ENCODE results near the gene SNRPA. TPM values are rescaled to one million over a fixed set of nuclear protein-coding genes. Genes with fewer than 3 reads are reported as not detected.
A peak's percentile ranks its signal among the peaks of the same experiment; 100 is the strongest.

SNRPA gene
- total and polyA plus RNA-seq, 2 of the 13 experiments (the other 11 are each of a cell fraction or from before 2014, with no cell fraction given) = 59.6 to 162 TPM

- Histone ChIP-seq H3K79me2 (ENCODE audit: insufficient read depth, low read length) (peaks cover 53% of the 10 kb centered on the region), H3K4me1 (ENCODE audit: insufficient read depth, low read length) (peaks cover 53% of the 10 kb centered on the region)
- BruUV-seq (replicated peaks) = no TSS peak
- TF ChIP-seq NFKB2 (CRISPR knock-in tag; IDR thresholded peaks at IDR 0.05; ENCODE audit: borderline replicate concordance) (no peak), STAT5B (CRISPR knock-in tag; IDR thresholded peaks at IDR 0.05) (no peak), ZNF512B (CRISPR knock-in tag; IDR thresholded peaks at IDR 0.05; ENCODE audit: borderline replicate concordance) (no peak), NRL (CRISPR knock-in tag; IDR thresholded peaks at IDR 0.05; ENCODE audit: borderline replicate concordance) (no peak), MYPOP (CRISPR knock-in tag; IDR thresholded peaks at IDR 0.05) (0 out of 2 replicates have a peak, but pooled peaks have one; percentile 21), GATA4 (IDR thresholded peaks at IDR 0.05; ENCODE audit: borderline replicate concordance, low read depth) (no peak), ZSCAN30 (CRISPR knock-in tag; IDR thresholded peaks at IDR 0.05) (peak; percentile 99), ZBTB20 (CRISPR knock-in tag; IDR thresholded peaks at IDR 0.05; ENCODE audit: borderline replicate concordance, low read depth) (no peak), ARID5B (CRISPR knock-in tag; IDR thresholded peaks at IDR 0.05) (no peak), ZBTB38 (CRISPR knock-in tag; IDR thresholded peaks at IDR 0.05) (no peak), KAT2B (IDR thresholded peaks at IDR 0.05; ENCODE audit: borderline replicate concordance, low read depth, low read length) (no peak), CCAR2 (optimal IDR thresholded peaks at IDR 0.05; ENCODE audit: low read depth, low read length) (no peak), GABPB1 (CRISPR knock-in tag; IDR thresholded peaks at IDR 0.05) (no peak), NR2F2 (IDR thresholded peaks at IDR 0.05; ENCODE audit: borderline replicate concordance, low read depth) (no peak)
Measured at GRCh38 chr19:40717880-40718773, 32.9 kb upstream of the SNRPA start.

More at GRCh38 chr19:40717880-40718773, 32.9 kb upstream of the SNRPA start:
- peak overlapping the region; percentile 95 for H3K27ac ChIP-seq (ENCODE audit: extremely low read length, insufficient read depth, low read length)
- POLR2A ChIA-PET = interaction anchor here (0.7 to 2.4 kb wide), 21 partner anchors 8 to 89 kb away, joined by 3 to 30 read pairs (median 5); partner anchors contain the start of genes ACTMAP, EGLN2, RAB4B and SNRPA
- H3K4me2 ChIP-seq (ENCODE audit: low read depth, low read length) = peak overlapping the region; percentile 94
- no peaks in the 10 kb centered on the region for H3K9me3 ChIP-seq (ENCODE audit: low read length)
- no peak for ATAC-seq
- DNase-seq (ENCODE audit: low spot score) = peak; percentile 18
- CTCF ChIA-PET (ENCODE audit: low intra/inter-chr PET ratio, low total read pairs) = no interaction called here
- peak overlapping the region; percentile 90 to 99 (median 92) for H3K4me3 ChIP-seq (replicated peaks in 1 of 3; ENCODE audit: insufficient read depth in 1 of 3, low read depth in 2 of 3, low read length in 3 of 3)
- WGBS (ENCODE audit: low lambda C conversion rate) = 2% methylated on average over 13 of the region's 20 CpGs
- peak overlapping the region; percentile 96 for H3K9ac ChIP-seq (ENCODE audit: insufficient read depth, low read depth, low read length)
- intact Hi-C loops (cut with micrococcal nuclease; ENCODE audit: unreplicated experiment) = loop anchor here (2.0 to 5.0 kb wide), 2 partner anchors 33 to 89 kb away; partner anchors contain the start of genes ACTMAP and SNRPA
- 0 out of 2 replicates have a peak, but pooled peaks cover 4% of the 10 kb centered on the region for H4K20me1 ChIP-seq (ENCODE audit: insufficient read depth, low read length)
- no peaks in the 10 kb centered on the region; a peak in 1 of 5 replicates for H3K27me3 ChIP-seq (ENCODE audit: control insufficient read depth in 1 of 2, insufficient read depth in 2 of 2, low read length in 2 of 2)
- in situ Hi-C loops (cut with HindIII; ENCODE audit: extremely low pct_ligation_motif_present, low pct_unique_long_range_greater_than_20kb) = loop anchor here (5.0 kb wide), 1 partner anchor 34 kb away; the partner anchor contains the start of genes ACTMAP and SNRPA
- no peak overlapping the region for H2AFZ ChIP-seq (ENCODE audit: low read length)
- H3K36me3 ChIP-seq (replicated peaks in 1 of 2; ENCODE audit: control insufficient read depth in 1 of 2, insufficient read depth in 2 of 2, low read length in 2 of 2) = peaks cover under 1 to 6% of the 10 kb centered on the region in 2 experiments; a peak in 1 of 5 replicates
- no peak for FAIRE-seq

Data from HepG2 (cell line).